ENCODE data around the gene PPIG.

DNA sequence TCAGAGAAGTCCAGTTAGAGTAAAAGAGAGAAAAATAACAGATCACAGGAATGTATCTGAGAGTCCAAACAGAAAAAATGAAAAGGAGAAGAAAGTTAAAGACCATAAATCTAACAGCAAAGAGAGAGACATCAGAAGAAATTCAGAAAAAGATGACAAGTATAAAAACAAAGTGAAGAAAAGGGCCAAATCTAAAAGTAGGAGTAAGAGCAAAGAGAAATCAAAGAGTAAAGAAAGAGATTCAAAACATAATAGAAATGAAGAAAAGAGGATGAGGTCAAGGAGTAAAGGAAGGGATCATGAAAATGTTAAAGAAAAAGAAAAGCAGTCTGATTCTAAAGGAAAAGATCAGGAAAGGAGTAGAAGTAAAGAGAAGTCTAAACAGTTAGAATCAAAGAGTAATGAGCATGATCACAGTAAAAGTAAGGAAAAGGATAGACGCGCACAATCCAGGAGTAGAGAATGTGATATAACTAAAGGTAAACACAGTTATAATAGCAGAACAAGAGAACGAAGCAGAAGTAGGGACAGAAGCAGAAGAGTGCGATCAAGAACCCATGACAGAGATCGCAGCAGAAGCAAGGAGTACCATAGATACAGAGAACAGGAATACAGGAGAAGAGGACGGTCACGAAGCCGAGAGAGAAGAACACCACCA, 52.4 kb downstream of the PPIG start:
- no peak for TF ChIP-seq CTCF (IDR thresholded peaks at IDR 0.05)
- no peak for TF ChIP-seq POLR2A (IDR thresholded peaks at IDR 0.05)

All from Peyer's patch (tissue), 4 donors.